SU-DHL-6 (cell line): ENCODE results near the gene TJP1.

Experiments used
- EZH2phosphoT487 ChIP-seq: fragments of 200-600 bp; sonication (generic), shearing (Covaris generic); conservative IDR thresholded peaks from 2 replicates; pipeline ENCODE4 v1.6.1; 2018; ENCODE audit warnings: mild to moderate bottlenecking, antibody characterized with exemption, low read length, moderate library complexity, mixed read lengths
- TF ChIP-seq, protein P1 (sequence below): fragments of 200-600 bp; sonication (generic); IDR thresholded peaks from one replicate; pipeline ENCODE4 v1.5.1; 2017; ENCODE audit warnings: antibody characterized with exemption, mild to moderate bottlenecking, low read length, moderate library complexity; ENCODE audit not compliant: insufficient read depth, poor library complexity, severe bottlenecking

DNA sequence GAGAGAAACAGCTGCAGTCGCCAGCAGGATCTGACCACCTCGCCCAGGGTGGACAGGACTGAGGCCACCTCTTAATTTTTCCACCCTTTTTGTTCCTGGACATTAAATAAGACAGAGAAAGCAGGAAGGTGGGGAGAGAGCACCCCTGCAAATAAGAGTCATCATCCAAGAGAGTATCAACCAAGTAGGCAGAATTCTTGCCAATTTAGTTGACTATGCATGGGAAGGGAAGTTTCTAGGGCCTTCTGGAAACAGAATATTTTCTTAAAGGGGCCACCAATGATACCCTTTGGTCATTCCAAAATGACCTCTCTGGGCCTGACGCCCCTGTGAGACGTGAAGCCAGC is 136.2 kb downstream of the TJP1 start:
- TF ChIP-seq, protein P1, sequence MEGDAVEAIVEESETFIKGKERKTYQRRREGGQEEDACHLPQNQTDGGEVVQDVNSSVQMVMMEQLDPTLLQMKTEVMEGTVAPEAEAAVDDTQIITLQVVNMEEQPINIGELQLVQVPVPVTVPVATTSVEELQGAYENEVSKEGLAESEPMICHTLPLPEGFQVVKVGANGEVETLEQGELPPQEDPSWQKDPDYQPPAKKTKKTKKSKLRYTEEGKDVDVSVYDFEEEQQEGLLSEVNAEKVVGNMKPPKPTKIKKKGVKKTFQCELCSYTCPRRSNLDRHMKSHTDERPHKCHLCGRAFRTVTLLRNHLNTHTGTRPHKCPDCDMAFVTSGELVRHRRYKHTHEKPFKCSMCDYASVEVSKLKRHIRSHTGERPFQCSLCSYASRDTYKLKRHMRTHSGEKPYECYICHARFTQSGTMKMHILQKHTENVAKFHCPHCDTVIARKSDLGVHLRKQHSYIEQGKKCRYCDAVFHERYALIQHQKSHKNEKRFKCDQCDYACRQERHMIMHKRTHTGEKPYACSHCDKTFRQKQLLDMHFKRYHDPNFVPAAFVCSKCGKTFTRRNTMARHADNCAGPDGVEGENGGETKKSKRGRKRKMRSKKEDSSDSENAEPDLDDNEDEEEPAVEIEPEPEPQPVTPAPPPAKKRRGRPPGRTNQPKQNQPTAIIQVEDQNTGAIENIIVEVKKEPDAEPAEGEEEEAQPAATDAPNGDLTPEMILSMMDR = no peak
- no peak for TF ChIP-seq EZH2phosphoT487
